CD14-positive monocyte (primary cell): ENCODE data around the gene GRHPR. TPM values are rescaled to one million over a fixed set of nuclear protein-coding genes. Genes with fewer than 3 reads are reported as not detected.

Source experiments
- DNase-seq, 3 donors: peaks; one replicate each; pipeline ENCODE4 v3.0.0-alpha.2; 2011 to 2022
- H2AFZ ChIP-seq: 2 replicates; pipeline ENCODE4 v1.6.0; 2012; ENCODE audit warnings: mild to moderate bottlenecking, low read depth, low read length, inconsistent platforms; ENCODE audit not compliant: insufficient read depth, poor library complexity, severe bottlenecking
- H3K27ac ChIP-seq, 2 donors: 1 replicate in 1 of 2; 2 replicates in 1 of 2; pipeline ENCODE4 v1.5.1; 2012 to 2013; ENCODE audit warnings: low read length in 2 of 2, control low read depth in 1 of 2, inconsistent platforms in 1 of 2, low read depth in 1 of 2, mild to moderate bottlenecking in 1 of 2
- H3K27me3 ChIP-seq, 2 donors: one replicate each; pipeline versions ENCODE4 v1.6.0 to v1.6.1; 2011 to 2013; ENCODE audit warnings: low read length in 2 of 2; ENCODE audit not compliant: control insufficient read depth in 2 of 2, insufficient read depth in 2 of 2
- H3K36me3 ChIP-seq, 2 donors: replicated peaks in 1 of 2; 1 replicate in 1 of 2; 2 replicates in 1 of 2; pipeline versions ENCODE4 v1.5.1 to v1.6.1; 2012 to 2013; ENCODE audit warnings: low read length in 2 of 2, control low read depth in 1 of 2, inconsistent platforms in 1 of 2, mild to moderate bottlenecking in 1 of 2; ENCODE audit not compliant: insufficient read depth in 2 of 2, control insufficient read depth in 1 of 2
- H3K4me1 ChIP-seq, 2 donors: 1 replicate in 1 of 2; 2 replicates in 1 of 2; pipeline versions ENCODE4 v1.5.1 to v1.6.1; 2012 to 2013; ENCODE audit warnings: low read length in 2 of 2, control low read depth in 1 of 2, inconsistent platforms in 1 of 2, mild to moderate bottlenecking in 1 of 2, moderate library complexity in 1 of 2; ENCODE audit not compliant: insufficient read depth in 2 of 2, control insufficient read depth in 1 of 2
- H3K4me2 ChIP-seq: replicated peaks from 2 replicates; pipeline ENCODE3; 2012; ENCODE audit warnings: low read length, moderate library complexity, mild to moderate bottlenecking; ENCODE audit not compliant: poor library complexity, severe bottlenecking; ENCODE audit errors: extremely low read depth
- H3K4me3 ChIP-seq, 3 experiments: fragments of 200-600 bp in 1 of 3; sonication (generic) in 1 of 3; replicated peaks in 1 of 3; 1 replicate in 2 of 3; 2 replicates in 1 of 3; pipeline ENCODE4 v1.5.1; 2011 to 2013; ENCODE audit warnings: low read length in 3 of 3, mild to moderate bottlenecking in 3 of 3, control low read depth in 2 of 3, low read depth in 2 of 3, inconsistent platforms in 1 of 3, moderate library complexity in 1 of 3
- H3K79me2 ChIP-seq: 2 replicates; pipeline ENCODE4 v1.6.0; 2012; ENCODE audit warnings: mild to moderate bottlenecking, control low read depth, inconsistent platforms, low read length, moderate library complexity; ENCODE audit not compliant: insufficient read depth
- H3K9ac ChIP-seq: 2 replicates; pipeline ENCODE4 v1.6.0; 2017; ENCODE audit warnings: low read length, mild to moderate bottlenecking; ENCODE audit not compliant: insufficient read depth, poor library complexity, severe bottlenecking
- H3K9me3 ChIP-seq, 2 donors: replicated peaks in 1 of 2; 1 replicate in 1 of 2; 2 replicates in 1 of 2; pipeline versions ENCODE4 v1.5.1 to v1.6.1; 2012 to 2013; ENCODE audit warnings: low read length in 2 of 2, control low read depth in 1 of 2; ENCODE audit not compliant: control insufficient read depth in 1 of 2, insufficient read depth in 1 of 2
- H4K20me1 ChIP-seq: 2 replicates; pipeline ENCODE4 v1.6.0; 2012; ENCODE audit warnings: mild to moderate bottlenecking, low read length, control low read depth, moderate library complexity; ENCODE audit not compliant: insufficient read depth
- H3K27ac Mint-ChIP-seq, 7 donors: one replicate each; pipeline ENCODE4 v1.8.0; 2020; ENCODE audit warnings: mild to moderate bottlenecking in 7 of 7, mixed read lengths in 7 of 7, moderate library complexity in 6 of 7, inconsistent platforms in 2 of 7
- H3K27me3 Mint-ChIP-seq, 3 donors: one replicate each; pipeline ENCODE4 v1.8.0; 2021 to 2022; ENCODE audit warnings: low read depth in 3 of 3, mild to moderate bottlenecking in 3 of 3, mixed read lengths in 3 of 3, moderate library complexity in 3 of 3, inconsistent platforms in 1 of 3
- H3K36me3 Mint-ChIP-seq, 2 donors: one replicate each; pipeline ENCODE4 v1.8.0; 2020; ENCODE audit warnings: mixed read lengths in 2 of 2, inconsistent platforms in 1 of 2, mild to moderate bottlenecking in 1 of 2
- H3K4me1 Mint-ChIP-seq: one replicate; pipeline ENCODE4 v1.8.0; 2020; ENCODE audit warnings: mild to moderate bottlenecking, mixed read lengths
- H3K4me3 Mint-ChIP-seq, 2 donors: one replicate each; pipeline ENCODE4 v1.8.0; 2020; ENCODE audit warnings: mild to moderate bottlenecking in 2 of 2, mixed read lengths in 2 of 2, moderate library complexity in 1 of 2
- H3K9me3 Mint-ChIP-seq, 7 donors: one replicate each; pipeline ENCODE4 v1.8.0; 2020 to 2022; ENCODE audit warnings: mixed read lengths in 7 of 7, mild to moderate bottlenecking in 6 of 7, moderate library complexity in 6 of 7, inconsistent platforms in 2 of 7
- CTCF ChIP-seq: fragments of 200-600 bp; IDR thresholded peaks from one replicate; pipeline ENCODE4 v1.8.0; 2022; ENCODE audit warnings: antibody characterized with exemption, mild to moderate bottlenecking
- WGBS: methylation state at CpG from one replicate; pipeline ENCODE4 v1.1.5; 2013; ENCODE audit warnings: missing lambda C conversion rate; ENCODE audit not compliant: insufficient coverage; 5-methylcytosine and 5-hydroxymethylcytosine counted together
- intact Hi-C, 2 donors: fragments of 100-400 bp; cut with micrococcal nuclease; formaldehyde crosslinking; loops; one replicate each; pipeline versions ENCODE4 v1.15.0 to v1.15.1; 2023
- polyA plus RNA-seq, 3 donors: library from polyadenylated mRNA; depleted of rRNA in 1 of 3; unstranded in 2 of 3; stranded (reverse) in 1 of 3; fragments of 300-500 nt in 2 of 3; fragments of >200 nt in 1 of 3; fragmentation: Illumina TruSeq in 2 of 3; gene quantifications; 1 replicate in 2 of 3; 2 replicates in 1 of 3; pipeline ENCODE4 v1.2.3, GENCODE V29; 2012 to 2021

GRHPR gene
- polyA plus RNA-seq, 3 donors = 73.8 to 96.6 (median 80.9) TPM

- Histone ChIP-seq H3K4me3 (no peak overlapping the region), H3K4me1 (no peaks in the 10 kb centered on the region), H4K20me1 (no peaks in the 10 kb centered on the region), H3K9ac (no peak overlapping the region), H3K9me3 (no peaks in the 10 kb centered on the region), H3K36me3 (peaks cover 74 to 100% of the 10 kb centered on the region in 2 donors), H3K27ac (no peak overlapping the region), H3K4me2 (no peak overlapping the region), H2AFZ (no peak overlapping the region), H3K27me3 (no peaks in the 10 kb centered on the region), H3K79me2 (no peaks in the 10 kb centered on the region)
- Mint-ChIP-seq H3K27me3 (no peaks in the 10 kb centered on the region), H3K4me1 (peaks cover 4% of the 10 kb centered on the region), H3K9me3 (no peaks in the 10 kb centered on the region), H3K36me3 (peaks cover 71 to 83% of the 10 kb centered on the region in 2 donors), H3K4me3 (no peak overlapping the region), H3K27ac (peak overlapping the region in 2 of 7 donors; percentile 14 to 43)
- intact Hi-C loops = no loop called here
- TF ChIP-seq CTCF = no peak
- DNase-seq = no peak
- WGBS = 100% methylated on average over 1 of the region's 4 CpGs
Measured at GRCh38 chr9:37437621-37438020, 15.1 kb downstream of the GRHPR start.

GRCh38 chr9:37438359-37438758 lies 15.9 kb downstream of the GRHPR start:
- no peak overlapping the region for H3K4me3 Mint-ChIP-seq
- no peak overlapping the region for H3K27ac Mint-ChIP-seq
- intact Hi-C loops = no loop called here

More at GRCh38 chr9:37438359-37438758, 15.9 kb downstream of the GRHPR start:
- no peak overlapping the region for H3K9ac ChIP-seq
- H3K27ac ChIP-seq = no peak overlapping the region
- WGBS = 93% methylated on average over 2 of the region's 3 CpGs
- no peaks in the 10 kb centered on the region for H3K4me1 ChIP-seq
- no peak for DNase-seq
- peaks cover 67 to 76% of the 10 kb centered on the region in 2 donors for H3K36me3 Mint-ChIP-seq
- H3K9me3 ChIP-seq = no peaks in the 10 kb centered on the region
- H3K36me3 ChIP-seq = peaks cover 74 to 95% of the 10 kb centered on the region in 2 donors
- no peak overlapping the region for H2AFZ ChIP-seq
- no peak overlapping the region for H3K4me2 ChIP-seq
- no peaks in the 10 kb centered on the region for H4K20me1 ChIP-seq
- no peaks in the 10 kb centered on the region for H3K27me3 ChIP-seq
- H3K4me1 Mint-ChIP-seq = no peaks in the 10 kb centered on the region
- no peak for TF ChIP-seq CTCF
- no peaks in the 10 kb centered on the region for H3K27me3 Mint-ChIP-seq
- H3K4me3 ChIP-seq = no peak overlapping the region
- no peaks in the 10 kb centered on the region for H3K79me2 ChIP-seq
- no peaks in the 10 kb centered on the region for H3K9me3 Mint-ChIP-seq
